Suprapubic skin (tissue), 4 donors: ENCODE results near the gene MYL10. TPM values are rescaled to one million over a fixed set of nuclear protein-coding genes. Genes with fewer than 3 reads are reported as not detected.

Experiments
- DNase-seq, 2 donors: peaks; one replicate each; pipeline ENCODE4 v3.0.0-alpha.2; 2019; ENCODE audit warnings: low spot score in 2 of 2
- H3K27ac ChIP-seq: fragments of 200-600 bp; sonication (generic); one replicate; pipeline ENCODE4 v1.5.1; 2019
- H3K27me3 ChIP-seq: fragments of 200-600 bp; sonication (generic); one replicate; pipeline ENCODE4 v1.5.1; 2019
- H3K36me3 ChIP-seq: fragments of 200-600 bp; sonication (generic); one replicate; pipeline ENCODE4 v1.5.1; 2019
- H3K4me1 ChIP-seq: fragments of 200-600 bp; sonication (generic); one replicate; pipeline ENCODE4 v1.5.1; 2019
- H3K4me3 ChIP-seq: fragments of 200-600 bp; sonication (generic); one replicate; pipeline ENCODE4 v1.5.1; 2019; ENCODE audit warnings: mild to moderate bottlenecking
- H3K9me3 ChIP-seq: fragments of 200-600 bp; sonication (generic); one replicate; pipeline ENCODE4 v1.5.1; 2019
- CTCF ChIP-seq, 2 donors: fragments of 200-600 bp in 1 of 2; fragments of 450-650 bp in 1 of 2; sonication (generic) in 1 of 2; IDR thresholded peaks; one replicate each; pipeline ENCODE4 v1.5.1; 2016 to 2019; ENCODE audit warnings: antibody characterized with exemption in 2 of 2, mild to moderate bottlenecking in 1 of 2, moderate library complexity in 1 of 2
- EP300 ChIP-seq: sonication (generic); formaldehyde crosslinking; IDR thresholded peaks from one replicate; pipeline ENCODE4 v1.6.1; 2017; ENCODE audit warnings: antibody characterized with exemption
- POLR2A ChIP-seq, 2 donors: fragments of 450-650 bp; IDR thresholded peaks; one replicate each; pipeline ENCODE4 v1.6.1; 2017; ENCODE audit warnings: antibody characterized with exemption in 2 of 2, mild to moderate bottlenecking in 2 of 2, moderate library complexity in 2 of 2
- POLR2AphosphoS5 ChIP-seq, 3 donors: sonication (generic); formaldehyde crosslinking; IDR thresholded peaks; one replicate each; pipeline ENCODE4 v1.6.1; 2017; ENCODE audit warnings: antibody characterized with exemption in 3 of 3
- WGBS: methylation state at CpG from one replicate; pipeline ENCODE4 v1.1.5; 2018; 5-methylcytosine and 5-hydroxymethylcytosine counted together
- total RNA-seq, 4 donors: library from RNA; depleted of rRNA; stranded (reverse); fragments of >200 nt; gene quantifications; one replicate each; pipeline ENCODE4 v1.1.0, GENCODE V29; 2016

MYL10 gene
- total RNA-seq, 4 donors from 2014 or later: not detected

DNA sequence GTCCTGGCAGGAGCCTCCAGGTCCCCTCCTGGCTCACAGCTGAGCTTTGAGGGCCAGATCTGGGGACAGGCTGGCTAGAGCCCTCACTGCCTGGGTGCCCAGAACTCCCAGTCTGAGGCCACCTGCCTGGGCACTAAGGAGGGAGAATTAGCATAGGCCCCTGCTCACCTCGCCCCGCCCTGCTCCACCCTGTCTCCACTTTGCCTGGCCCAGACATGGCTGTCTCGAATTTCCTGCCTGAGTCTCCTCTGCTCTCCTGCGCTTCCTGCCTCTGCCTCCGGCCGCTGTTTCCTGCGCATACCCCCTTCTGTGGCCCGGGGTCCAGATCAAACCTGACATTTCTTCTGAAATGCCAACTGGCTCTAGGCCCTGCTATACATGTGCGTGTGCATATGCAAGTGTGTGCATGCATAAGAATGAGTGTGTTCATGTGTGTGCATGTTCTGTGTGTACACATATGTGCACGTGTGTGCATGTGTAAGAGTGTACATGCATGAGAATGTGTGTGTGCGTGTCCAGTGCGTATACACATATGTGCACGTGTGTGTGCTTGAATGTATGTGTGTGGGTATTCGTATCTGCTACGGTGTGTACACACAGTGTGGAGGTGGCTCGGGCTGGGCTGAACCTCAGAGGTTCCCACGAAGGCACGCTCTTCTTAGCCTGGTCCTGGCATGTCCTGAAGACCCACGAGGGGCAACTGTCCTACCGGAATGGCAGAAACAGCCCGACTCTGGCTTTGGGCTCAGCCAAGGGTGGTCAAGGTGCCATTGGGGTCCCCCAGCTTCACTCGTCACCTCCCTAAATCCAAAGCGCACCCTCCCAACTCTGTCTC, 64.9 kb downstream of the MYL10 start:
- Histone ChIP-seq H3K27ac (no peak overlapping the region), H3K4me3 (no peak overlapping the region), H3K9me3 (no peaks in the 10 kb centered on the region), H3K27me3 (peaks cover 36% of the 10 kb centered on the region), H3K36me3 (no peaks in the 10 kb centered on the region), H3K4me1 (no peaks in the 10 kb centered on the region)
- TF ChIP-seq EP300 (no peak), POLR2A (IDR thresholded peaks at IDR 0.05) (no peak), CTCF (IDR thresholded peaks at IDR 0.05) (no peak), POLR2AphosphoS5 (IDR thresholded peaks at IDR 0.05) (no peak)
- DNase-seq: peak; percentile 29 to 53
- 56% methylated on average over 22 of the region's 23 CpGs for WGBS

Other genes with a start within 250 kb of the MYL10 start
- 10 to 100 TPM; 52.5 to 93.6 (median 63.7) TPM for gene CUX1, start 188.3 kb upstream of the MYL10 start, total RNA-seq